Measurements from ENCODE around the gene SPNS1.

SPNS1 gene

DNA sequence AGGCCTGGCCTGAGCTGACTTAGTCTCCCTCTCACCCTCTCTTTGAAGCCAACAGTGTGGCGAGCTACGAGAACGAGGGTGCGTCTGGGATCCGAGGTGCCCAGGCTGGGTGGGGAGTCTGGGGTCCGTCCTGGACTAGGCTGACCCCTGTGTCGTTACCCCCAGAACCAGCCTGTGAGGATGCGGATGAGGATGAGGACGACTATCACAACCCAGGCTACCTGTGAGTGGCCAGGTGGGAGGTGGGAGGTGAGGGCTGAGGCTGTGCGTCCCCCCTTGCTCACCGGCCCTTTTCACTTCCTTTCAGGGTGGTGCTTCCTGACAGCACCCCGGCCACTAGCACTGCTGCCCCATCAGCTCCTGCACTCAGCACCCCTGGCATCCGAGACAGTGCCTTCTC, 11.9 kb downstream of the SPNS1 start:
- TF ChIP-seq, protein P1, sequence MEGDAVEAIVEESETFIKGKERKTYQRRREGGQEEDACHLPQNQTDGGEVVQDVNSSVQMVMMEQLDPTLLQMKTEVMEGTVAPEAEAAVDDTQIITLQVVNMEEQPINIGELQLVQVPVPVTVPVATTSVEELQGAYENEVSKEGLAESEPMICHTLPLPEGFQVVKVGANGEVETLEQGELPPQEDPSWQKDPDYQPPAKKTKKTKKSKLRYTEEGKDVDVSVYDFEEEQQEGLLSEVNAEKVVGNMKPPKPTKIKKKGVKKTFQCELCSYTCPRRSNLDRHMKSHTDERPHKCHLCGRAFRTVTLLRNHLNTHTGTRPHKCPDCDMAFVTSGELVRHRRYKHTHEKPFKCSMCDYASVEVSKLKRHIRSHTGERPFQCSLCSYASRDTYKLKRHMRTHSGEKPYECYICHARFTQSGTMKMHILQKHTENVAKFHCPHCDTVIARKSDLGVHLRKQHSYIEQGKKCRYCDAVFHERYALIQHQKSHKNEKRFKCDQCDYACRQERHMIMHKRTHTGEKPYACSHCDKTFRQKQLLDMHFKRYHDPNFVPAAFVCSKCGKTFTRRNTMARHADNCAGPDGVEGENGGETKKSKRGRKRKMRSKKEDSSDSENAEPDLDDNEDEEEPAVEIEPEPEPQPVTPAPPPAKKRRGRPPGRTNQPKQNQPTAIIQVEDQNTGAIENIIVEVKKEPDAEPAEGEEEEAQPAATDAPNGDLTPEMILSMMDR (IDR thresholded peaks at IDR 0.05), result no peak

DNA sequence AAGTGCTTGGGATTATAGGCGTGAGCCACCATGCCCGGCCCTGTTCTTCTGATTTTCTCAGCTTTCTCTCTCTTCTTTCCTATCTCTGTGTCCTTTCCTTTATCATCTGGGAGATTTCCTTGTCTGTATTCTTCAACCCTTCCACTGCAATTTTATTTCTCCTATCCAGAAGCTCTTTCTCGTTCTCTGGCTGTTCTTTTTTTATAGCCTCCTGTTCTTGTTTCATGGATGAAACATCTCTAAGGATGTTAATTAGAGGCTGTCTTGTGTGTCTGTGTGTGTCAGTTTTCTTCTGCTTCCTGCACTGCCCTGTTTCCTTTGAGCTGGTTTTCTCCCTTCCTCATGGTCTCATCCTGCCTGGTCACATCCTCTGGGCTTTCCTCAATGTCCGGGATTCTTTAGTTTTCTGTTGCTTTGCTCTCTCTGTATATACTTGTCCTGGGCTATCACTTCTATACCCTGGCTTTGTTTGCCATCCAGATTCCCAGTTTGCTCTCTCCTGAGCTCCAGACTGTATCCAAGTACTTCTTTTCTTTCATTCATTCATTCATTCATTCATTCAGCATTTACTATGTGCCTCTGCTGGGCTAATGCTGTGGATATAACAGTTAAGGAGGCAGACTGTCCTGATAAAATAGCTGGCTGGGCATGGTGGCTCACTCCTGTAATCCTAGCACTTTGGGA, 12.7 kb downstream of the SPNS1 start:
- TF ChIP-seq, protein P1 (IDR thresholded peaks at IDR 0.05), result no peak

DNA sequence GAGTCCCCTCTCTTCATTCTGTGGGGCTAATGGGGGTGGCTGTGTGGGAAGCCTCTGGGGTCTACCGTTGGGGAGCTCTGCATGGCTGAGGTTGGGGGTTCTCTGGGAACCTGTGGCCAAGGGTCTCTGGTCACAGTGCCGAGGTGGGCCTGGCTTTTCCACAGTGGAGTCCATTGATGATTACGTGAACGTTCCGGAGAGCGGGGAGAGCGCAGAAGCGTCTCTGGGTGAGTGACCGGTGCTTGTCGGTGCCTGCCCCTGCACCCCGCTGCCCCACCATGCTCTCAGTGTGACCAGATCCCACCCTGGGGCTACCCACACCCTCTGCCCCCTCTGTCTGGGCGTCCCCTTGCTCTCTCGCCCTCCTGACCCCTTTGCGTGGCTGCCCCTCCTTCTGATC, 14.8 kb downstream of the SPNS1 start:
- TF ChIP-seq, protein P1 (IDR thresholded peaks at IDR 0.05), result no peak

DNA sequence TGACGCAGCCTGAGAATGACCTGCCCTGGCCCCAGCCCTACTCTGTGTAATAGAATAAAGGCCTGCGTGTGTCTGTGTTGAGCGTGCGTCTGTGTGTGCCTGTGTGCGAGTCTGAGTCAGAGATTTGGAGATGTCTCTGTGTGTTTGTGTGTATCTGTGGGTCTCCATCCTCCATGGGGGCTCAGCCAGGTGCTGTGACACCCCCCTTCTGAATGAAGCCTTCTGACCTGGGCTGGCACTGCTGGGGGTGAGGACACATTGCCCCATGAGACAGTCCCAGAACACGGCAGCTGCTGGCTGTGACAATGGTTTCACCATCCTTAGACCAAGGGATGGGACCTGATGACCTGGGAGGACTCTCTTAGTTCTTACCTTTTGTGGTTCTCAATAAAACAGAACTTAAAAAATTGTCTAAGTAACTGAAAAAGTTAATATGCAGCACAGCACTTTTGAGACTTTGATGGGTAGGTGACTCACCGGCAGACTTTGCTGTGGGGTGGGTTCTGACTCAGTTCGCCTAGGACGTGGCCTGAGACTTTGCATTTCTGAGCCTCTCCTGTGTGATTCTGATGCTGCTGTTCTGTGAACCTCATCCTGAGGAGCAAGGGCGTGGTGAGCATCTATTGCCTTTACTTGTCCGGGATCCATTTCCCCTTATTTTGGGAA, 15.9 kb downstream of the SPNS1 start:
- TF ChIP-seq, protein P1 (IDR thresholded peaks at IDR 0.05), result no peak

DNA sequence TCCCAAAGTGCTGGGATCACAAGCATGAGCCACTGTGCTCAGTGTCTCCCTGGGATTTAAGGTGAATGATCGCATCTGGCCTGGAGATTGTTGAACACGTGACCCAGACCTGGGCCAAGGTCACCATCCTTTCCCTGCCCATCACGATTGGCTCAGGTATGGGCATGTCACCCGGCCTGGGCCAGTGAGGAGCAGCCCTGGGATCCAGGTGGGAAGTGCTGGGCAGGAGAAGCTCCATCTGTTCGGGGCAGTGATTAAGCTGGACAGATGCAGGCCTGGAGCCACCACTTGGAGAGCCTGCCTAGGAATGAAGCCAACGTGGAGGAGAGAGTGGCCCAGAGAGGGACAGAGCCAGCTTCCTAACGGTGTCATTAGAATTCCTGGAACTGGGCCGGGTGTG, 17.1 kb downstream of the SPNS1 start:
- TF ChIP-seq, protein P1 (IDR thresholded peaks at IDR 0.05), result no peak

DNA sequence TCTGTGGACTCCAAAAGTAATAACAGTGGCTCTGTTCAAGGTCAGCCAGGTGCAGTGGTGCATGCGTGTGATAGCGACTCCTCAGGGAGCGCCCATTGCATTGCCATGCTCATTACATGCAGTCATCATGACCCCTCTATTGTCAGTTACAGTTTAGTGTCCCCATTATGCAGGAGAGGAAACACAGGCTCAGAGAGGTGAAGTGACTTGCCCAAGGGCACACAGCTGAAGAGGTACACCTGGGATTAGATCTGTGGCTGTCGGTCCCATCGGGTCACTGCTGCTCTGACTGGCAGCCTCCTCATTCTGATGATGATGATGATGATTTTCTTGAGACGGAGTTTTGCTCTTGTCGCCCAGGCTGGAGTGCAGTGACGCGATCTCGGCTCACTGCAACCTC, 17.9 kb downstream of the SPNS1 start:
- TF ChIP-seq, protein P1 (IDR thresholded peaks at IDR 0.05), result no peak

DNA sequence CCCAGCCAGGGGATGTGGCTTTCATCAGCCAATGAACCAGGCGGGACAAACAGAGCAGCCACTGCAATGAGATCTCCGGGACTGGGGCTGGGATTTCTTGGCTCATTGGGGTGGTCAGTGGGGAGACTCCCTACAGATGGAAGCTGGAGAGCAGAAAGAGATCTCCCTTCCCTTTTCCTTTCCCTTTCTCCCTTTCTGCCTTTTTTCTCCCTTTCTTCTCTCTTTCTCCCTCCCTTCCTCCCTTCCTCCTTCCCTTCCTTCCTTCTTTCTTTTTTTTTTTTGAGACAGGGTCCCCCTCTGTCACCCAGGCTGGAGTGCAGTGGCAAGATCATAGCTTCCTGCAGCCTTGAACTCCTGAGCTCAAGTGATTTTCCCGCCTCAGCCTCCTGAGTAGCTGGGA, 24.3 kb downstream of the SPNS1 start:
- TF ChIP-seq, protein P1 (IDR thresholded peaks at IDR 0.05), result no peak
